Breast epithelium (tissue), 4 donors: ENCODE measurements around the gene MRPL42. TPM values are rescaled to one million over a fixed set of nuclear protein-coding genes. Genes with fewer than 3 reads are reported as not detected.

Source experiments
- DNase-seq, 2 donors: peaks; one replicate each; pipeline ENCODE4 v3.0.0-alpha.2; 2019; ENCODE audit warnings: low spot score in 2 of 2
- H3K27ac ChIP-seq, 2 donors: fragments of 200-600 bp; sonication (generic) in 1 of 2; one replicate each; pipeline ENCODE4 v1.5.1; 2016 to 2019; ENCODE audit warnings: mild to moderate bottlenecking in 1 of 2
- H3K27me3 ChIP-seq, 2 donors: fragments of 200-600 bp; sonication (generic) in 1 of 2; one replicate each; pipeline versions ENCODE4 v1.5.1 to v1.6.0; 2017 to 2019; ENCODE audit warnings: control low read depth in 1 of 2, mild to moderate bottlenecking in 1 of 2
- H3K36me3 ChIP-seq: fragments of 200-600 bp; one replicate; pipeline ENCODE4 v1.5.1; 2019
- H3K4me1 ChIP-seq, 2 donors: fragments of 200-600 bp; sonication (generic); one replicate each; pipeline ENCODE4 v1.5.1; 2016 to 2019; ENCODE audit warnings: control low read depth in 1 of 2
- H3K4me3 ChIP-seq, 3 donors: fragments of 200-600 bp; sonication (generic); 1 replicate in 2 of 3; 2 replicates in 1 of 3; pipeline ENCODE4 v1.5.1; 2016 to 2019; ENCODE audit warnings: mild to moderate bottlenecking in 3 of 3, moderate library complexity in 2 of 3
- H3K9me3 ChIP-seq, 2 donors: fragments of 200-600 bp; sonication (generic) in 1 of 2; one replicate each; pipeline ENCODE4 v1.5.1; 2016 to 2019; ENCODE audit warnings: control low read depth in 1 of 2
- CTCF ChIP-seq, 3 donors: fragments of 450-650 bp; IDR thresholded peaks; one replicate each; pipeline ENCODE4 v1.5.1; 2016 to 2017; ENCODE audit warnings: antibody characterized with exemption in 3 of 3, mild to moderate bottlenecking in 3 of 3, moderate library complexity in 3 of 3
- POLR2A ChIP-seq: fragments of 450-650 bp; IDR thresholded peaks from one replicate; pipeline ENCODE4 v1.6.1; 2016; ENCODE audit warnings: antibody characterized with exemption, mild to moderate bottlenecking, moderate library complexity
- POLR2AphosphoS5 ChIP-seq, 3 donors: sonication (generic); formaldehyde crosslinking; IDR thresholded peaks; one replicate each; pipeline ENCODE4 v1.6.1; 2017; ENCODE audit warnings: antibody characterized with exemption in 3 of 3
- intact Hi-C: fragments of 100-400 bp; cut with DNase I; formaldehyde crosslinking; loops from one replicate; pipeline ENCODE4 v1.15.1; 2023; ENCODE audit warnings: low total_unique reads
- total RNA-seq, 3 donors: library from RNA; depleted of rRNA; stranded (reverse); fragments of >200 nt; gene quantifications; one replicate each; pipeline ENCODE4 v1.1.0, GENCODE V29; 2016

MRPL42 gene
- total RNA-seq, 3 donors from 2014 or later, result 24.6 to 62.3 (median 41.0) TPM

- H3K27me3 ChIP-seq, result no peaks in the 10 kb centered on the region
- DNase-seq, result no peak
- H3K36me3 ChIP-seq, result no peaks in the 10 kb centered on the region
- no peak for TF ChIP-seq POLR2A
- no peak for TF ChIP-seq CTCF (IDR thresholded peaks at IDR 0.05)
- TF ChIP-seq POLR2AphosphoS5 (IDR thresholded peaks at IDR 0.05), result no peak
- intact Hi-C loops, result no loop called here
- no peak overlapping the region for H3K27ac ChIP-seq
- H3K4me3 ChIP-seq, result no peak overlapping the region
- H3K4me1 ChIP-seq, result no peaks in the 10 kb centered on the region
- H3K9me3 ChIP-seq, result no peaks in the 10 kb centered on the region
These were observed 57.2 kb downstream of the MRPL42 start for GRCh38 chr12:93524386-93525133.

DNA sequence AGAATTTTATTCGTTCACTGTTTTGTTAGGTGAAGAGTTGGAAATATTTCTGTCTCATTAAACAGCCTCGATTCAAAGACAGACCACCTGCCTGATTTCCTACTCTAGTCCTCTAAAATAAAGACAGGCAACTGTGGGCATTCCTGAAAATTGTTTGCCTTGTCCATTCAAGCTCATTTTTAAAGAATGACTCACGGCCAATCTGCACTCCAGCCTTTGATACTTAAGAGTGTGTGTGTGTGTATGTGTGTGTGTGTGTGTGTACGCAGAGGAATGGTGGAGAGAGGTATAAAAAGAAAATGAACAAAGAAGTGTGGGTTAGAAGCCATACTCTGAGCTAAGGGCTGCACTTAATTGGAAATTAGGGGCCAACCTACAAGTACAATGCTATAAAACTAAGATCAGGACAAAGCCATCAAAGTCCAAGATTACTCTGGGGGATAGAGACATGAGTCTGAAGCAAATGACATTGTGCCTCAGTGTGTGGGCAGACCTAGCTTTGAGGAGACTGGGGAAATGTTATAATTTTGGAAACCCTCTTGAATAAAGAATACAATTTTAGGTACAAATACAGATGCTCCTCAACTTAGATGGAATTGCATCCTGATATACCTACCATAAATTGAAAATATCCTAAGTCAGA lies 59.6 kb downstream of the MRPL42 start:
- H3K27ac ChIP-seq, result no peak overlapping the region
- H3K9me3 ChIP-seq, result no peaks in the 10 kb centered on the region
- intact Hi-C loops, result loop anchor here (2.0 kb wide), 1 partner anchor 22 kb away; no protein-coding TSS in a partner anchor
- no peaks in the 10 kb centered on the region for H3K4me1 ChIP-seq
- H3K4me3 ChIP-seq, result no peak overlapping the region
- no peak for DNase-seq
- TF ChIP-seq POLR2A (no peak), CTCF (IDR thresholded peaks at IDR 0.05) (no peak), POLR2AphosphoS5 (IDR thresholded peaks at IDR 0.05) (no peak)
- no peaks in the 10 kb centered on the region for H3K27me3 ChIP-seq
- no peaks in the 10 kb centered on the region for H3K36me3 ChIP-seq

GRCh38 chr12:93530358-93530757 lies 63.0 kb downstream of the MRPL42 start:
- DNase-seq, result no peak
- intact Hi-C loops, result loop anchor here (5.0 kb wide), 1 partner anchor 742 kb away; no protein-coding TSS in a partner anchor
- no peak overlapping the region for H3K27ac ChIP-seq

DNA sequence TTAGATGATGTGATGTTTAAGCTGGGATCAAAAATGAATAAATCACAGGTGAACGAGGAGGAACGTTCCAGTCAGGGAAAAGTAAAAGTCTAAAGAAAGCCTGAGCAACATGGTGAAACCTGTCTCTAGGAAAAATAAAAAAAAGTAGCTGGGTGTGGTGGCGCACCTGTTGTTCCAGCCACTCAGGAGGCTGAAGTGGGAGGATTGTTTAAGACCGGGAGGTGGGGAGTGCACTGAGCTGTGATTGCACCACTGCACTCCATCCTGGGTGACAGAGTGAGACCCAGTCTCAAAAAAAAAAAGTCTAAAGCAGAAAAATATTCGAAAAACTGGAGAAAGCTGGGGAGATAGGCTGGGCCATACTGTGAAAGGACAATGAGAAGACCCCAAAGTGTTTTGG lies 66.0 kb downstream of the MRPL42 start:
- TF ChIP-seq POLR2AphosphoS5 (IDR thresholded peaks at IDR 0.05) (no peak), CTCF (IDR thresholded peaks at IDR 0.05) (no peak), POLR2A (no peak)
- Histone ChIP-seq H3K4me3 (no peak overlapping the region), H3K36me3 (no peaks in the 10 kb centered on the region), H3K27me3 (no peaks in the 10 kb centered on the region), H3K4me1 (no peaks in the 10 kb centered on the region), H3K27ac (no peak overlapping the region), H3K9me3 (no peaks in the 10 kb centered on the region)
- DNase-seq, result no peak
- intact Hi-C loops, result loop anchor here (5.0 kb wide), 1 partner anchor 739 kb away; no protein-coding TSS in a partner anchor

More at GRCh38 chr12:93530358-93530757, 63.0 kb downstream of the MRPL42 start:
- no peaks in the 10 kb centered on the region for H3K27me3 ChIP-seq
- no peaks in the 10 kb centered on the region for H3K36me3 ChIP-seq
- no peaks in the 10 kb centered on the region for H3K4me1 ChIP-seq
- TF ChIP-seq POLR2AphosphoS5 (IDR thresholded peaks at IDR 0.05), result no peak
- no peak for TF ChIP-seq POLR2A
- TF ChIP-seq CTCF (IDR thresholded peaks at IDR 0.05), result no peak
- H3K4me3 ChIP-seq, result no peak overlapping the region
- H3K9me3 ChIP-seq, result no peaks in the 10 kb centered on the region
